HepG2 (cell line): ENCODE data around the gene KLHL21. TPM values are rescaled to one million over a fixed set of nuclear protein-coding genes. Genes with fewer than 3 reads are reported as not detected.

ENCODE experiments used
- ATF1 ChIP-seq: IDR thresholded peaks from 2 replicates; pipeline ENCODE4 v1.6.1; 2016; ENCODE audit warnings: mild to moderate bottlenecking, control low read depth
- BRCA1 ChIP-seq: sonication (generic); formaldehyde crosslinking; IDR thresholded peaks from 2 replicates; pipeline ENCODE4 v1.4.0; 2020; ENCODE audit warnings: missing genetic modification reagents
- CAMTA2 ChIP-seq: sonication (generic); formaldehyde crosslinking; IDR thresholded peaks from 2 replicates; pipeline ENCODE4 v1.4.0; 2020; ENCODE audit warnings: mild to moderate bottlenecking, missing genetic modification reagents, borderline replicate concordance
- ELF1 ChIP-seq: sonication (generic); formaldehyde crosslinking; IDR thresholded peaks from 2 replicates; pipeline ENCODE4 v1.4.0; 2020; ENCODE audit warnings: missing genetic modification reagents
- FOXO1 ChIP-seq: sonication (generic); formaldehyde crosslinking; IDR thresholded peaks from 2 replicates; pipeline ENCODE4 v1.4.0; 2020; ENCODE audit warnings: missing genetic modification reagents
- GPBP1L1 ChIP-seq: sonication (generic); formaldehyde crosslinking; IDR thresholded peaks from 2 replicates; pipeline ENCODE4 v1.5.0; 2020; ENCODE audit warnings: mild to moderate bottlenecking, missing genetic modification reagents
- HNF4G ChIP-seq, 2 experiments: sonication (generic) in 1 of 2; formaldehyde crosslinking in 1 of 2; IDR thresholded peaks; 2 replicates each; pipeline versions ENCODE4 v1.4.0 to v1.6.1; 2011 to 2020; ENCODE audit warnings: borderline replicate concordance in 2 of 2, low read depth in 2 of 2, mild to moderate bottlenecking in 2 of 2, low read length in 1 of 2, missing genetic modification reagents in 1 of 2, moderate library complexity in 1 of 2
- IRX3 ChIP-seq: sonication (generic); formaldehyde crosslinking; IDR thresholded peaks from 2 replicates; pipeline ENCODE4 v1.8.1; 2023; ENCODE audit warnings: mild to moderate bottlenecking, low read depth, missing genetic modification reagents, borderline replicate concordance
- JDP2 ChIP-seq: sonication (generic); formaldehyde crosslinking; IDR thresholded peaks from 2 replicates; pipeline ENCODE4 v1.8.1; 2022; ENCODE audit warnings: missing genetic modification reagents, borderline replicate concordance
- MBNL3 ChIP-seq: fragments of 250-450 bp; sonication (Bioruptor Pico); conservative IDR thresholded peaks from 2 replicates; pipeline ENCODE4 v1.8.0; 2022; ENCODE audit warnings: mild to moderate bottlenecking, inconsistent platforms
- MXD4 ChIP-seq: IDR thresholded peaks from 2 replicates; pipeline ENCODE4 v1.6.1; 2016; ENCODE audit warnings: mild to moderate bottlenecking, missing biosample characterization, missing genetic modification reagents
- NPAS2 ChIP-seq: sonication (generic); formaldehyde crosslinking; IDR thresholded peaks from 2 replicates; pipeline ENCODE4 v1.8.0; 2022; ENCODE audit warnings: mild to moderate bottlenecking, missing genetic modification reagents, borderline replicate concordance
- NR3C1 ChIP-seq: sonication (generic); formaldehyde crosslinking; IDR thresholded peaks from 2 replicates; pipeline ENCODE4 v1.4.0; 2020; ENCODE audit warnings: missing genetic modification reagents
- POLR2AphosphoS2 ChIP-seq: IDR thresholded peaks from 2 replicates; pipeline ENCODE4 v1.6.1; 2011; ENCODE audit warnings: low read depth, low read length, improper control_type of control experiment
- POLR2AphosphoS5 ChIP-seq: IDR thresholded peaks from 2 replicates; pipeline ENCODE4 v1.6.1; 2012; ENCODE audit warnings: low read depth, low read length
- RARA ChIP-seq: IDR thresholded peaks from 2 replicates; pipeline ENCODE4 v1.6.1; 2016; ENCODE audit warnings: missing genetic modification reagents, missing compliant biosample characterization
- RBFOX2 ChIP-seq: fragments of 200-400 bp; formaldehyde crosslinking; IDR thresholded peaks from 2 replicates; pipeline ENCODE4 v1.6.1; 2017; ENCODE audit warnings: low read depth, mild to moderate bottlenecking, low read length
- REPIN1 ChIP-seq: sonication (generic); formaldehyde crosslinking; IDR thresholded peaks from 2 replicates; pipeline ENCODE4 v1.8.0; 2022; ENCODE audit warnings: missing genetic modification reagents, low read depth, mild to moderate bottlenecking, borderline replicate concordance
- RXRB ChIP-seq: IDR thresholded peaks from 2 replicates; pipeline ENCODE4 v1.6.1; 2016; ENCODE audit warnings: borderline replicate concordance, missing genetic modification reagents, missing compliant biosample characterization
- SKIL ChIP-seq: sonication (generic); formaldehyde crosslinking; IDR thresholded peaks from 2 replicates; pipeline ENCODE4 v1.8.0; 2022; ENCODE audit warnings: missing genetic modification reagents, mild to moderate bottlenecking, moderate library complexity, borderline replicate concordance
- SOX6 ChIP-seq, 2 experiments: fragments of 450-650 bp in 1 of 2; sonication (generic) in 1 of 2; formaldehyde crosslinking in 1 of 2; IDR thresholded peaks; 2 replicates each; pipeline versions ENCODE4 v1.4.0 to v1.6.1; 2017 to 2020; ENCODE audit warnings: antibody characterized with exemption in 1 of 2, mild to moderate bottlenecking in 1 of 2, missing genetic modification reagents in 1 of 2
- TAF15 ChIP-seq: fragments of 200-400 bp; formaldehyde crosslinking; IDR thresholded peaks from one replicate; pipeline ENCODE4 v1.6.1; 2018; ENCODE audit warnings: mild to moderate bottlenecking, low read depth, low read length; ENCODE audit not compliant: poor library complexity, severe bottlenecking
- TSC22D2 ChIP-seq: sonication (generic); formaldehyde crosslinking; IDR thresholded peaks from 2 replicates; pipeline ENCODE4 v1.5.1; 2020; ENCODE audit warnings: missing genetic modification reagents, mild to moderate bottlenecking, borderline replicate concordance
- XBP1 ChIP-seq: sonication (generic); formaldehyde crosslinking; IDR thresholded peaks from 2 replicates; pipeline ENCODE4 v1.5.0; 2020; ENCODE audit warnings: missing genetic modification reagents
- ZBTB7B ChIP-seq: sonication (generic); formaldehyde crosslinking; IDR thresholded peaks from 2 replicates; pipeline ENCODE4 v1.4.0; 2020; ENCODE audit warnings: missing genetic modification reagents
- ZC3H13 ChIP-seq: sonication (generic); formaldehyde crosslinking; IDR thresholded peaks from 2 replicates; pipeline ENCODE4 v1.8.1; 2023; ENCODE audit warnings: mild to moderate bottlenecking, missing genetic modification reagents, moderate library complexity
- ZNF326 ChIP-seq: sonication (generic); formaldehyde crosslinking; IDR thresholded peaks from 2 replicates; pipeline ENCODE4 v1.4.0; 2020; ENCODE audit warnings: missing genetic modification reagents, borderline replicate concordance
- ZNF570 ChIP-seq: sonication (generic); formaldehyde crosslinking; IDR thresholded peaks from 2 replicates; pipeline ENCODE4 v1.4.0; 2020; ENCODE audit warnings: mild to moderate bottlenecking, missing genetic modification reagents, borderline replicate concordance
- polyA plus RNA-seq, 8 experiments: library from polyadenylated mRNA; depleted of rRNA in 3 of 8; stranded (reverse) in 7 of 8; unstranded in 1 of 8; fragments of >200 nt; fragmentation: Illumina TruSeq in 4 of 8; extraction: Trizol in 4 of 8; gene quantifications; 2 replicates each; pipeline versions ENCODE4 v1.2.1 to v1.2.3, GENCODE V29; 2011 to 2016; ENCODE audit warnings: low read depth in 4 of 8, missing spikeins in 1 of 8, mixed read lengths in 1 of 8; ENCODE audit not compliant: insufficient read depth in 1 of 8
- total RNA-seq, 5 experiments: library from RNA; depleted of rRNA; stranded (reverse); fragments of >200 nt; fragmentation: Illumina TruSeq; extraction: Trizol; gene quantifications; 2 replicates each; pipeline ENCODE4 v1.2.3, GENCODE V29; 2016; ENCODE audit warnings: low read depth in 1 of 5

KLHL21 gene
- total and polyA plus RNA-seq, 2 of the 13 experiments (the other 11 are each of a cell fraction or from before 2014, with no cell fraction given), result 14.8 to 25.0 TPM

GRCh38 chr1:6603915-6604558, 1.4 kb upstream of the KLHL21 start (continued):
- TF ChIP-seq SOX6 (IDR thresholded peaks at IDR 0.05) (no peak), SOX6 (CRISPR knock-in tag; IDR thresholded peaks at IDR 0.05) (peak; percentile 51), TAF15 (no peak), SKIL (no peak; the same call in 1 of the 2 replicates), POLR2AphosphoS2 (no peak; the same call in 1 of the 2 replicates), XBP1 (CRISPR knock-in tag) (no peak), RARA (CRISPR knock-in tag) (peak; percentile 72), ATF1 (CRISPR knock-in tag) (no peak; the same call in 1 of the 2 replicates), CAMTA2 (CRISPR knock-in tag) (0 out of 2 replicates have a peak, but pooled peaks have one; percentile 6), NR3C1 (no peak), GPBP1L1 (CRISPR knock-in tag) (no peak), MXD4 (CRISPR knock-in tag) (no peak), RBFOX2 (0 out of 2 replicates have a peak, but pooled peaks have one; percentile 56), ZNF326 (CRISPR knock-in tag) (no peak), FOXO1 (CRISPR knock-in tag) (peak; percentile 69; the same call in 1 of the 2 replicates), MBNL3 (CRISPR knock-in tag) (no peak), TSC22D2 (CRISPR knock-in tag) (no peak), ZNF570 (CRISPR knock-in tag) (no peak), HNF4G (IDR thresholded peaks at IDR 0.05; ENCODE audit: borderline replicate concordance, low read depth, low read length) (peak; percentile 57; the same call in 1 of the 2 replicates), HNF4G (CRISPR knock-in tag; IDR thresholded peaks at IDR 0.05; ENCODE audit: borderline replicate concordance, low read depth) (no peak), ZC3H13 (CRISPR knock-in tag) (0 out of 2 replicates have a peak, but pooled peaks have one; percentile 50), BRCA1 (CRISPR knock-in tag) (no peak), POLR2AphosphoS5 (peak; percentile 84), RXRB (CRISPR knock-in tag) (peak; percentile 77), REPIN1 (CRISPR knock-in tag) (peak; percentile 64; the same call in 1 of the 2 replicates), JDP2 (no peak), IRX3 (CRISPR knock-in tag) (no peak), ZBTB7B (0 out of 2 replicates have a peak, but pooled peaks have one; percentile 47), ELF1 (CRISPR knock-in tag) (peak; percentile 82), NPAS2 (no peak)
